Measurements from ENCODE around the gene UGT1A3. TPM values are rescaled to one million over a fixed set of nuclear protein-coding genes. Genes with fewer than 3 reads are reported as not detected.

The UGT1A3 gene
- total RNA-seq, 1 donor from 2014 or later, result not detected

- Mint-ChIP-seq H3K4me1 (no peaks in the 10 kb centered on the region), H3K4me3 (no peak overlapping the region), H3K9me3 (no peaks in the 10 kb centered on the region), H3K36me3 (ENCODE audit: low read depth) (no peaks in the 10 kb centered on the region), H3K27ac (no peak overlapping the region), H3K27me3 (peaks cover 20% of the 10 kb centered on the region)
- TF ChIP-seq CTCF (IDR thresholded peaks at IDR 0.05), result no peak
- POLR2A ChIA-PET, result no interaction called here
- intact Hi-C loops (cut with micrococcal nuclease), result no loop called here
- no peak for DNase-seq
- no peak for ATAC-seq (ENCODE audit: low read depth)
- CTCF ChIA-PET, result no interaction called here
Observed at GRCh38 chr2:233814056-233814835, 85.4 kb downstream of the UGT1A3 start.

GRCh38 chr2:233815861-233816260, 87.0 kb downstream of the UGT1A3 start:
- peaks cover 20% of the 10 kb centered on the region for H3K27me3 Mint-ChIP-seq
- POLR2A ChIA-PET, result no interaction called here
- intact Hi-C loops (cut with micrococcal nuclease), result no loop called here
- no peak for TF ChIP-seq CTCF (IDR thresholded peaks at IDR 0.05)
- no peak overlapping the region for H3K4me3 Mint-ChIP-seq
- no peak for DNase-seq
- H3K36me3 Mint-ChIP-seq (ENCODE audit: low read depth), result no peaks in the 10 kb centered on the region
- ATAC-seq (ENCODE audit: low read depth), result no peak
- no peaks in the 10 kb centered on the region for H3K4me1 Mint-ChIP-seq
- H3K27ac Mint-ChIP-seq, result no peak overlapping the region
- CTCF ChIA-PET, result no interaction called here
- H3K9me3 Mint-ChIP-seq, result no peaks in the 10 kb centered on the region

GRCh38 chr2:233816334-233816733, 87.5 kb downstream of the UGT1A3 start:
- TF ChIP-seq CTCF (IDR thresholded peaks at IDR 0.05), result no peak
- Mint-ChIP-seq H3K4me3 (no peak overlapping the region), H3K9me3 (no peaks in the 10 kb centered on the region), H3K27ac (no peak overlapping the region), H3K27me3 (peaks cover 20% of the 10 kb centered on the region), H3K4me1 (no peaks in the 10 kb centered on the region), H3K36me3 (ENCODE audit: low read depth) (no peaks in the 10 kb centered on the region)
- CTCF ChIA-PET, result no interaction called here
- DNase-seq (no peak), ATAC-seq (ENCODE audit: low read depth) (no peak)
- POLR2A ChIA-PET, result no interaction called here
- intact Hi-C loops (cut with micrococcal nuclease), result no loop called here

- ATAC-seq (ENCODE audit: low read depth), result no peak
- CTCF ChIA-PET, result no interaction called here
- no peak for DNase-seq
- no peaks in the 10 kb centered on the region for H3K9me3 Mint-ChIP-seq
- no peak overlapping the region for H3K27ac Mint-ChIP-seq
- H3K36me3 Mint-ChIP-seq (ENCODE audit: low read depth), result no peaks in the 10 kb centered on the region
- H3K4me1 Mint-ChIP-seq, result no peaks in the 10 kb centered on the region
- POLR2A ChIA-PET, result no interaction called here
- intact Hi-C loops (cut with micrococcal nuclease), result no loop called here
- no peak overlapping the region for H3K4me3 Mint-ChIP-seq
- H3K27me3 Mint-ChIP-seq, result peaks cover 20% of the 10 kb centered on the region
- TF ChIP-seq CTCF (IDR thresholded peaks at IDR 0.05), result no peak
Observed at GRCh38 chr2:233816771-233817170, 87.9 kb downstream of the UGT1A3 start.

- ATAC-seq (ENCODE audit: low read depth) (no peak), DNase-seq (no peak)
- Mint-ChIP-seq H3K36me3 (ENCODE audit: low read depth) (no peaks in the 10 kb centered on the region), H3K4me3 (no peak overlapping the region), H3K27me3 (peaks cover 20% of the 10 kb centered on the region), H3K4me1 (no peaks in the 10 kb centered on the region), H3K9me3 (no peaks in the 10 kb centered on the region), H3K27ac (no peak overlapping the region)
- ChIA-PET POLR2A (no interaction called here), CTCF (no interaction called here)
- intact Hi-C loops (cut with micrococcal nuclease), result no loop called here
- no peak for TF ChIP-seq CTCF (IDR thresholded peaks at IDR 0.05)
Observed at GRCh38 chr2:233817361-233817911, 88.6 kb downstream of the UGT1A3 start.

Measured in activated B cell treated with CpG ODN at 0.5 μM for 24 hours (primary cell).